WI38 (cell line): ENCODE data around the gene EIF4B.

Experiments used
- H3K4me3 ChIP-seq: 2 replicates; pipeline ENCODE4 v1.5.1; 2011; ENCODE audit warnings: low read depth, mild to moderate bottlenecking, control low read depth, low read length
- CTCF ChIP-seq: IDR thresholded peaks from 2 replicates; pipeline ENCODE4 v1.5.1; 2012; ENCODE audit warnings: low read depth, mild to moderate bottlenecking, control low read depth, low read length

Gene EIF4B

GRCh38 chr12:53042607-53043454 is 36.6 kb downstream of the EIF4B start:
- TF ChIP-seq CTCF = no peak

GRCh38 chr12:53044052-53044581 is 37.9 kb downstream of the EIF4B start:
- TF ChIP-seq CTCF = no peak
- H3K4me3 ChIP-seq = no peak overlapping the region

More at GRCh38 chr12:53042607-53043454, 36.6 kb downstream of the EIF4B start:
- no peak overlapping the region for H3K4me3 ChIP-seq

DNA sequence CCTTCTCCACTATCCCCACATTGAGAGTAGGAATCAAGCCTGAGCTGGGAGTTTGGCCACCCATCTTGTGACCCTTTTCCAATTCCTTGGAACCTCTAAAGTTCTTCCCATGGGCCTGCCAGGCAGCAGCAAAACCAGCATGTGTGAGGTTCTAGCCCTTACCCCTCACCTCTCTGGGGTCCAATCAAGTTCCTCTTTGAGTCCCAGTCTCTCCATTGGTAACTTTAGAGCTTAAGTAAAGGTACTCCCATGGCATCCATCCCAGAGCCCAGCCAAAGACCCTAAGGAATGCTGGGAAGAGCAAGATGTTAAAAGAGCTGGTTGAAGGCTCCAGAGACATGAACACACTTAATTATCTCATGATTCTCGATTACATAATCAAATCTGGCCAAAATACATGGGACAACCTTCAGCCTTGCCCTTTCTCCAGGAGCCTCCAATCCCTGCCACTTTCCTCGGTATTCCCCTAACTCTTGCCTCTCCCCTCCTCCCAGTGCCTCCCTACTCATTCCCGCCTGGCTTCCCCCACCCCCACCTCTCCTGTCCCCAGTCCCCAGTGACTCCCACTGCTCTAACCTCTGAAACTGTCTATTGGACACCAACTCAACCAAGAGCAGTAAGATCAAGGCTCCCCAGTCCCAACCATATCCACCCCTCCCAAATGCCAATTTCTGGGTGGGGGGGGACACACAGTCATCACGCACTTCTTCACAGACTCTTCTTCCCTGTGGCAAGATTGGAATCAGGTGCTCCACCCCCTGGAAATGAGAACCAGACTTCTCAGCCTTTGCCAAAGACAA is 38.8 kb downstream of the EIF4B start:
- H3K4me3 ChIP-seq = no peak overlapping the region
- TF ChIP-seq CTCF = no peak

- no peak for TF ChIP-seq CTCF
- peak overlapping the region; percentile 79 for H3K4me3 ChIP-seq
Observed at GRCh38 chr12:53045696-53046045, 39.4 kb downstream of the EIF4B start.

- H3K4me3 ChIP-seq = peak overlapping the region; percentile 79
- no peak for TF ChIP-seq CTCF
Observed at GRCh38 chr12:53046655-53047220, 40.5 kb downstream of the EIF4B start.

DNA sequence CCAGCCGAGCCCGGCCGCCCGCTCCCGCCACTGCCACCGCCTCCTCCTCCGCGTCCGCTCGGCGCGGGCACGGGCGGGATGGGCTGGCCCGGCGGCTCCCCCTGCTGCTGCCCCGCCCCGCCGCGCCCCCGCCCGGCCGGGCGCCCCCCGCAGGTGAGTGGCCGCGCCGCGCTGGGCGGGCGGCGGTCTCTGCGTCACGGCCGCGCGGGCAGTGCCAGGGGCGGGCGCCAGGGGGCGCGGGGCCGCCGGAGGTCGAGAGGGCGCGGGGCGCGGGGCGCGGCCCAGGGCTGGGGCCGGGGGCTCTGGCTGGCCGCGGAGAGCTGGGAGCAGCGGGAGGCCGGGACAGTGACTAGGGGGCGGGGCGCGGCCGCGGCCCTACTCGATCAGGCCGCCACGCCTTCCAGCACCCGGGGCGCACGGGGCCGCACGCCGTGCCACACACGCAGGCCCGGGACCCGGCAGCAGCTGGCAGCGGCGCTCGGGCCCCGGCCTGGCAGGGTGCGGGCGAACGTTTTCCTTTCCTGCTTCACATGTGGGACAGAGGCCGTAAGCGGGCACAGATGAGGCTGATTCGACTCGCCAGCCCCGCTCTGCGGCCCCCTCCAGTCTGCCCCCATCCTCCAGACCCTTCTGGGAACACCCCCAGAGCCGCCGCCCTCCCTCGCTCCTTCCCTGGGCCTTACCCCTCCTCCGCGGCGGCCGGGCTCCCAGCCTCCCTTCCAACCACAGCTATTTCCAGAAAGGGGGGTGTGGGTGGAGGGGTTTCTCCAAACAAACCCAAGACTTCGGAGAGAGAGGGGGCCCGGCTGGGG is 41.2 kb downstream of the EIF4B start:
- peak overlapping the region; percentile 80 for H3K4me3 ChIP-seq
- TF ChIP-seq CTCF = no peak
